Natural killer cell (primary cell): ENCODE measurements around the gene PRSS53. TPM values are rescaled to one million over a fixed set of nuclear protein-coding genes. Genes with fewer than 3 reads are reported as not detected.

Source experiments
- ATAC-seq, 3 donors: fragments of 150-1000 bp in 2 of 3; fragments of 200-7000 bp in 1 of 3; cut with Tn5 transposase; 1 replicate in 1 of 3; 2 replicates in 2 of 3; pipeline ENCODE4 v1.10.0; 2021; ENCODE audit warnings: mild to moderate bottlenecking in 2 of 3, moderate library complexity in 2 of 3
- DNase-seq, 2 donors: peaks; one replicate each; pipeline versions ENCODE4 v3.0.0 to v3.0.0-alpha.2; 2013 to 2021; ENCODE audit warnings: mixed read lengths in 1 of 2
- H3K27ac ChIP-seq: one replicate; pipeline ENCODE4 v1.5.1; 2013; ENCODE audit warnings: mild to moderate bottlenecking, low read length
- H3K27me3 ChIP-seq: one replicate; pipeline ENCODE4 v1.6.1; 2013; ENCODE audit warnings: low read length; ENCODE audit not compliant: control insufficient read depth, insufficient read depth
- H3K36me3 ChIP-seq: one replicate; pipeline ENCODE4 v1.6.1; 2013; ENCODE audit warnings: low read length; ENCODE audit not compliant: control insufficient read depth, insufficient read depth
- H3K4me1 ChIP-seq: one replicate; pipeline ENCODE4 v1.6.1; 2013; ENCODE audit warnings: low read length; ENCODE audit not compliant: control insufficient read depth, insufficient read depth
- H3K4me3 ChIP-seq: one replicate; pipeline ENCODE4 v1.5.1; 2013; ENCODE audit warnings: low read length
- H3K9me3 ChIP-seq: one replicate; pipeline ENCODE4 v1.6.1; 2013; ENCODE audit warnings: low read length; ENCODE audit not compliant: control insufficient read depth, insufficient read depth
- H3K27ac Mint-ChIP-seq, 2 donors: one replicate each; pipeline ENCODE4 v1.8.0; 2022; ENCODE audit warnings: mild to moderate bottlenecking in 2 of 2, mixed read lengths in 2 of 2, moderate library complexity in 1 of 2
- H3K27me3 Mint-ChIP-seq, 2 donors: one replicate each; pipeline ENCODE4 v1.8.0; 2022; ENCODE audit warnings: low read depth in 2 of 2, mixed read lengths in 2 of 2
- H3K36me3 Mint-ChIP-seq: one replicate; pipeline ENCODE4 v1.8.0; 2022; ENCODE audit warnings: mixed read lengths
- H3K4me1 Mint-ChIP-seq, 2 donors: one replicate each; pipeline ENCODE4 v1.8.0; 2022; ENCODE audit warnings: mixed read lengths in 2 of 2
- H3K4me3 Mint-ChIP-seq: one replicate; pipeline ENCODE4 v1.8.0; 2022; ENCODE audit warnings: mild to moderate bottlenecking, moderate library complexity, mixed read lengths
- H3K9me3 Mint-ChIP-seq, 2 donors: one replicate each; pipeline ENCODE4 v1.8.0; 2022; ENCODE audit warnings: mixed read lengths in 2 of 2
- CTCF ChIP-seq: fragments of 200-600 bp; IDR thresholded peaks from one replicate; pipeline ENCODE4 v1.8.0; 2022; ENCODE audit warnings: antibody characterized with exemption
- WGBS: methylation state at CpG from one replicate; pipeline ENCODE4 v1.1.7; 2013; ENCODE audit warnings: missing lambda C conversion rate; ENCODE audit not compliant: insufficient coverage; 5-methylcytosine and 5-hydroxymethylcytosine counted together
- intact Hi-C: fragments of 100-400 bp; cut with micrococcal nuclease; formaldehyde crosslinking; loops from one replicate; pipeline ENCODE4 v1.14.2; 2022
- total RNA-seq, 4 donors: library from RNA; stranded (reverse); fragments of 120-200 nt in 1 of 4; gene quantifications; one replicate each; pipeline versions ENCODE4 v1.2.3 to v1.2.4, GENCODE V29; 2013 to 2022

The PRSS53 gene
- total RNA-seq, 3 donors from 2014 or later (not counting 1 experiment from before 2014, with no cell fraction given), result 4.3 to 7.4 (median 5.1) TPM

- ATAC-seq (no peak), DNase-seq (no peak)
- Histone ChIP-seq H3K9me3 (no peaks in the 10 kb centered on the region), H3K4me1 (peaks cover 34% of the 10 kb centered on the region), H3K27ac (no peak overlapping the region), H3K36me3 (peaks cover 86% of the 10 kb centered on the region), H3K27me3 (no peaks in the 10 kb centered on the region), H3K4me3 (no peak overlapping the region)
- TF ChIP-seq CTCF, result no peak
- H3K9me3 Mint-ChIP-seq, result no peaks in the 10 kb centered on the region
- H3K4me1 Mint-ChIP-seq, result peaks cover 30 to 58% of the 10 kb centered on the region in 2 donors
- 95% methylated on average over 13 of the region's 13 CpGs for WGBS
- H3K36me3 Mint-ChIP-seq, result peaks cover 7% of the 10 kb centered on the region
- intact Hi-C loops, result no loop called here
- H3K27ac Mint-ChIP-seq, result peak overlapping the region in 1 of 2 donors; percentile 48
- H3K27me3 Mint-ChIP-seq, result no peaks in the 10 kb centered on the region
- no peak overlapping the region for H3K4me3 Mint-ChIP-seq
Measured at GRCh38 chr16:31080756-31081419, 7.9 kb downstream of the PRSS53 start.

- Mint-ChIP-seq H3K27me3 (no peaks in the 10 kb centered on the region), H3K4me1 (peaks cover 32 to 53% of the 10 kb centered on the region in 2 donors), H3K4me3 (no peak overlapping the region), H3K9me3 (no peaks in the 10 kb centered on the region), H3K27ac (peak overlapping the region in 1 of 2 donors; percentile 65), H3K36me3 (peaks cover 7% of the 10 kb centered on the region)
- no peak for TF ChIP-seq CTCF
- WGBS, result 98% methylated on average over 40 of the region's 40 CpGs
- Histone ChIP-seq H3K27me3 (no peaks in the 10 kb centered on the region), H3K27ac (no peak overlapping the region), H3K4me3 (no peak overlapping the region), H3K36me3 (peaks cover 80% of the 10 kb centered on the region), H3K4me1 (peaks cover 39% of the 10 kb centered on the region), H3K9me3 (no peaks in the 10 kb centered on the region)
- intact Hi-C loops, result no loop called here
- DNase-seq (no peak), ATAC-seq (no peak)
Measured at GRCh38 chr16:31080035-31080629, 8.6 kb downstream of the PRSS53 start.

GRCh38 chr16:31079342-31079944 lies 9.3 kb downstream of the PRSS53 start:
- H3K4me1 ChIP-seq, result peaks cover 46% of the 10 kb centered on the region
- no peak for TF ChIP-seq CTCF
- no peaks in the 10 kb centered on the region for H3K9me3 ChIP-seq
- peaks cover 74% of the 10 kb centered on the region for H3K36me3 ChIP-seq
- Mint-ChIP-seq H3K36me3 (peaks cover 7% of the 10 kb centered on the region), H3K9me3 (no peaks in the 10 kb centered on the region), H3K27ac (peak overlapping the region in 1 of 2 donors; percentile 65), H3K4me1 (peaks cover 39 to 60% of the 10 kb centered on the region in 2 donors), H3K27me3 (no peaks in the 10 kb centered on the region), H3K4me3 (peak overlapping the region; percentile 53)
- no peaks in the 10 kb centered on the region for H3K27me3 ChIP-seq
- H3K27ac ChIP-seq, result no peak overlapping the region
- no peak for DNase-seq
- peak in 2 of 3 donors; percentile 37 to 78 for ATAC-seq
- intact Hi-C loops, result no loop called here
- WGBS, result 74% methylated on average over 13 of the region's 13 CpGs
- H3K4me3 ChIP-seq, result no peak overlapping the region
